GM18508 (cell line): ENCODE results near the gene PPP2R1A.

Source experiments
- ATAC-seq: cut with Tn5 transposase; IDR thresholded peaks from one replicate; pipeline ENCODE4 v1.9.1; 2021; ENCODE audit warnings: moderate number of reproducible peaks; ENCODE audit not compliant: insufficient read depth, unreplicated experiment

The PPP2R1A gene

DNA sequence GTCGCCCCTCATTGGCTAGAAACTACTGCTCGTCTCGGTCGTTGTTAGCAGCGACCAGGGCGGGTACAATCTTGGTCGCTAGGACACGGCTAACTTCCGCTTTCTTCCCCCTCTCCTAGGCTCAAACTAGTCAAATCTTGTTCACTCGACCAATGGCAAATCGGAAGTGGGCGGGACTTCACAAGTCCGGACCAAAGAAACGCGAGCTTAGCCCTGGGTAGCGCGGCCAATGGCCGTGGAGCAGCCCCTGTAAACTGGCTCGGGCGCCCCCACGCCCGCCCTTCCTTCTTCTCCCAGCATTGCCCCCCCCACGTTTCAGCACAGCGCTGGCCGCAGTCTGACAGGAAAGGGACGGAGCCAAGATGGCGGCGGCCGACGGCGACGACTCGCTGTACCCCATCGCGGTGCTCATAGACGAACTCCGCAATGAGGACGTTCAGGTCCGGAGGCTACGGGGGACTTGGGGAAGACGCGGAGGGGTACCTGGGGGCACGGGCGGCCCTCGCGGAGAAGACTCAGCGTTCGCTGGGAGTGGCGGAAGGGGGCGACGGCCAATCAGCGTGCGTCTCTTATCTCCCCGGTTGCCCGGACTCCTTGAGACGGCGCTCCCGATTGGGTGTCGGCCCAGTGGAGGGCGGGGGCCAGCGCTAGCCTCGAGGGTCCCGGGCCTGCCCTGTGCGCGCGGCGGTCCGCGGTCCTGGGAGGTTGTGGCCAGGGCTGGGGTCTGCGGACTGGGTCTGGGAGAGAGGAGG, at the start of gene PPP2R1A:
PPP2R1A (plus strand) TSS at position 318 of the 752 bp plus-strand sequence; CDS start at position 363, 45 bp downstream.
- ATAC-seq: peak; percentile 83

DNA sequence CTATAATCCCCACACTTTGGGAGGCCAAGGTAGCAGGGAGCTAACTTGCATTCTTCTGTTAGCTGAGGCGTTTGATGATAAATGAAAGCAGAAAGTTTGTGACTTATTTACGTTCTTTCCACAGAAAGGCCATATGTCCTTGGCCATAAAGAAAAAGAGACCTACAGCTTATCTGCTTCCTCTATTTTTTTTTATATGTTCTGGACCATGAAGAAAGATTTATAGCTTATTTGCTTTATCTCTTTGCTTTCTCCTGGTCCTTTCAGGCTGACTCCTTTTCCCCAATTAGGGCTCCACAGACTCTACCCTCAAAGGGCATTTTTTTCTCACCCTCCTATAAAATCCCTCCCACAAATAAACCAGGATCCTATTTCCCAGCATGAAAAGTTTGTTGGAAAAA, 48.6 kb upstream of the PPP2R1A start:
- no peak for ATAC-seq

DNA sequence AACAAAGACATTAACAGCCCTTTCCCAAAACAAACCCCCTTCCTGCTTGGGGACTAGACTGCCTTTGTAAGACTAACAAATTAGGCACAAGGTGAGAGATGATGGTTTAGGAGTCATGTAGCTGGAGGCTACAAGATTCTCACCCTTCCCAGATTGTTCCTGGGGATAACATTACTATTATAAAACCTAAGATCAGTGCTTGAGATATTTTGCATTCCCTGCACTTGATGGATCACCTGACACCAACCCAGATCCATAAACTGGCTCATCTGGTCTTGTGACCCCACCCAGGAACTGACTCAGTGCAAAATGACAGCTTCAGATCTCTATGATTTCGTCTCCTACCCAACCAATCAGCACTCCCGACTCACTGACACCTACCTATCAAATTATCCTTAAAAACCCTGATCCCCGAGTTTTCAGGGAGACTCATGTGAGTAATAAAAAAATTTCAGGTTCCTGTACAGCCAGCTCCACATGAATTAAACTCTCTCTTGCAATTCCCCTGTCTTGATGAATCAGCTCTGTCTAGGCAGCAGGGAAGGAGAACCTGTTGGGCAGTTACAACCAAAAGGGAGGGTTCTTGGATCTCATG, 47.8 kb upstream of the PPP2R1A start:
- ATAC-seq: no peak

DNA sequence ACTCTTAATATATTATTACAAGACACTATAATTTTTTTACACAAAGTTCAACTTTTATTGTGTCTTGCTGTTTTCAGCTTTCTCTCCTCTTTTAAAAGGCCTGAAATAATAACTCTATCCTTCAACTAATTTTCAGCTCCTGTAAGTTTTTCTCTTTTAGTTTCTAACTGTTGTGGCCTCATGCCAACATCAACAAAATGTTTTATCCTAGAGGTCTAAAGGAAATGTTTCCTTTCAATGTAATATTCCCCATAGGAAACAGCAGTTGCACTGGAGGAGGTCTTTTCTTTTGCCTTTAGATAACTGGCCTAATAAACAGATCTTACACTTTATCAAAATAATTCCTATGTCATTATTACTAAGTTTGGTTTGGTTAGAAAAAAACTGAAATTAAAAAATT, 41.6 kb upstream of the PPP2R1A start:
- no peak for ATAC-seq

DNA sequence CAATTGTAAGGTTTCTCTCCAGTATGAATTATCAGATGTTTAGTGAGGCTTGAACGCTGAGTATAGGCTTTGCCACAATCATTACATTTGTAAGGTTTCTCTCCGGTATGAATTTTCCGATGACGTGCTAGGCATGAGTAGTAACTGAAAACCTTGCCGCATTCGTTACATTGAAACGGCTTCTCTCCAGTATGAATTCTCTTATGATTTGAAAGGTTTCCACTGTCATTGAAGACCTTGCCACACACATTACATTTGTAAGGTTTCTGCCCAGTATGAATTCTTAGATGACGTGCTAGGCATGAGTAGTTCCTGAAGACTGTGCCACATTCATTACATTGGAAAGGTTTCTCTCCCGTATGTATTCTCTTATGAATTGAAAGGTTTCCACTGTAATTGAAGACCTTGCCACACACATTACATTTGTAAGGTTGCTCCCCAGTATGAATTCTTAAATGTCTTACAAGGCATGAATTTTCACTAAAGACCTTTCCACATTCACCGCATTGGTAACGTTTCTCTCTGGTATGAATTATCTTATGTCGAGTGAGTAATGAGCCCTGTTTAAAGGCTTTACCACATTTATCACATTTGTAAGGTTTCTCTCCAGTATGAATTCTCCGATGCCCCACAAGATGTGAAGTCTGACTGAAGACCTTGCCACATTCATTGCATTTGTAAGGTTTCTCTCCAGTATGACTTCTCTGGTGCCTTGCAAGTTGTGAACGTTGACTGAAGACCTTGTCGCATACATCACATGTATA, 34.1 kb upstream of the PPP2R1A start:
- no peak for ATAC-seq

DNA sequence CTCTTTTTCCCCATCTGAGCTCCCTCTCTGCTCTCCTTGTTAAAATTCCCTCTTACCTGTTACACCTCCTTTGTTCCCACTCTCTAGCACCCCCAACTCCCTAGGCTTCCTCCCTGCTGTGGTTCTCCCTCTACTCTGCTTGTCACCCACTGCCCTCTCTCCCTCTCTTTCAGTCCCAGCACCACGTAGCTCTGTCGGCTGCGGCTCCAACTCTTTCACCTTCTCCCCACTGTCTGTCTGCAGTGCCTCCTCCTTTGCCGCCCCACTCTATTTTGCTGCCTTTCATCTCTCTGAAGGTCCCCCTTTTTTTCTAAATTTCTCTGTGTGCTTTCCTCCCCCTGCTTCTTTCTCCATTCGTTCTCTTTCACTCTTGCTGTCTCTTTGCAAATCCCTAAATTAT, 19.5 kb upstream of the PPP2R1A start:
- ATAC-seq: no peak

DNA sequence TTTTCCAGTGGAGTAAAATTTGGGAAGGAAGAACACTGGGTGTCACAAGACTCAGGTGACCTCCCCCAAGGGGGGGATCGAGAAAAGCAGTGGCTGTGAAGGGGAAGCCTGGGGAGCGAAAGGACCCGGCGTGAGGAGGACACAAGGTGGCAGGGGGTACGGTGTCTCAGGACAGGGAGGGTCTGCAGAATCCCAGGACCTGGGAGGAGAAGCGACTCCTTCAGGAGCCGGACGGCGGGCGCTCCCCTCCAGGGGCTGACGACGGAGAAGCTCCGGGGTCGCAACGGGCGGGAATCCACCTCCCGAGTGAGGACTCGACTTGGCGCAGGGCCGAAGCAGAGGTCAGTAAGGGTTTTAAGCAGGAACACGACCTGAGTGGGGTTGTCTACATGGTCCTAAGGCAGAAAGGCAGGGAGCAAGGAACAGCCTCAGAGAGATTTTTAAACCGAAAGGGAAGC, 19.0 kb upstream of the PPP2R1A start:
- no peak for ATAC-seq

DNA sequence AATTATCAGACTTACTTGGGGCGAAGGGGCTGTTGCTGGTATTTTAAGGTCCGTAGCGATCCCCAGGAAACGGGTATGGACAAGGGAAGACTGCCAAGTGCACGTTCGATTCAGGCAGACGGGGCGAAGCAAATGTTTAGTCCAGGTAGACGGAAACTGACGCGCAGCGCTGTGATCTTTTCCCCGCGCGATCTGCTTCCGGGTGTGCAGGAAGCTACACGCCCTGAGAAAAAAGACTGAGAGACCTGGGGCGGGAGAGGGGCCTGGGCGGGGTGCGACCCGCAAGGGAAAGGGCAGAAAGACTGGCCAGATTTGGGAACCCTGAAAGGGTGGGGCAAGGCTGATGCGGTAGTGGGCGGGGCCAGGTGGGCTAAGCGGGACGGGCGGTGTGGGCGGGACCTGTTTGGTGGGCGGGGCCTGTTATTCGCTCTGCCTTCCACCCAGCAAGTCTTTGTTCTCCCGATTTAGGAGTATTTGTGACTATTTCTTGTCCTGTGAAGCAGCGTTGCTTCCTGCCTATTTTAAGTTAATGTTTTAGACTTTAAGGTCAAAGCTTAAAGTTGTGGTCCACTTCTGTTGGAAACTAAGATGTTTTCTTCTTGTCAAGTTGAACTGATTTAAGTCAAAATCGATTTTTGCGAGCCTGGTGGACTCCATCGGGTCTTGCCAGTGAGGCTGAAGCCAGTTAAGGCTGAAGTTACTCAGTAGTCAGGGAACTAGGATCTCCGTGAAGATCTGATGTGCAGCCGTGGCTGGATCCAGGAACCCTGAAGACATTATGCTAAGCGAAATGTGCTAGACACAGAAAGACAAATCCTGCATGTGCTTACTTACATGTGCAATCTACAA, 18.3 kb upstream of the PPP2R1A start, which contains the start of gene ZNF836:
ZNF836 (minus strand) TSS at position 301 of the 849 bp plus-strand sequence. CDS start 3,549 bp downstream, outside the sequence.
- no peak for ATAC-seq

DNA sequence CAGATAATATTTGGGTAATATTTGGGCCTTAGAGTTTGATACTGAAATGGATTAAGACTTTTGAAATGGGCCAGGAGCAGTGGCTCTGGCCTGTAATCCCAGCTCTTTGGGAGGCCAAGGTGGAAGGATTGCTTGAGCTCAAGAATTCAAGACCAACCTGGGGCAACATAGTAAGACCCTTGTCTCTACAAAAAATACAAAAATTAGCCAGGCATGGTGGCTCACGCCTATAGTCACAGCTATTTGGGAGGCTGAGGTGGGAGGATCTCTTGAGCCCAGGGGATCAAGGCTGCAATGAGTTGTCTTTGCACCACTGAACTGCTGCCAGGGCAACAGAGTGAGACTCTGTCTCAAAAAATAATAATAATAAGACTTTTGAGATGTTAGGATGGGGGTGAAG, 17.5 kb upstream of the PPP2R1A start:
- no peak for ATAC-seq

DNA sequence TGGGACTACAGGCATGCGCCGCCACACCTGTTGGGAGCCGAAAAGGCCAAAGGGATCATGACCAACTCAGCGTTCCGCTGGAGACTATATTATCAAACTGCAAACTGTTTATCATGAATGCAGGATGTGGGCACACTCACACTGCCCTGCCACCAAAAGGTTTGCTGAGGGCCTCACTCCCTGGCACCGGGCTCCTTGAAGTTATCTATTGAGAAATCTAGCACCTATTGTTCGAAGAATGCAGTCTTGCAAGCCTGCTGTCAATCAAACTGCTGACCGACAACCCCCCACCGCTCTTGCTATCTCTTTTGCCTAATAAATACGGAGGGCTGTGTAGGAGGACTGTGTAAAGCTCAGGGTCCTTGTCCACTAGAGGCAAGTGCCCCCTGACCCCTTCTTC, 13.3 kb upstream of the PPP2R1A start:
- ATAC-seq: no peak

DNA sequence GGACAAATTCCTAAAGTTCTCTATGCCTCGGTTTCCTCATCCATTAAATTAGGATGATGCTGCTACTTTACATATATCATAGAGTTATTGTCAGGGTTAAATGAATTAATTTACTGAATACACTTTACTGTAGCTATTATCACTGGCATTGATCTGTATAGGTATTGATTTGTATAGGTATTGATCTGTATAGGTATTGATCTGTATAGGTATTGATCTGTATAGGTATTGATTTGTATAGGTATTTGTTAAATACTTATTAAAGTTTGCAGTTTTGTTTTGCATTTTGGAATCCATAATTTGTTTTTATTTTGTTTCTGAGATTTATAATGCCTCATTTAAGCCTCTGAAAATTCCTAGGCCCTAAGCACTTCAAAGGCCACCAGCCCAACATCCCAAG, 2.4 kb upstream of the PPP2R1A start:
- no peak for ATAC-seq

DNA sequence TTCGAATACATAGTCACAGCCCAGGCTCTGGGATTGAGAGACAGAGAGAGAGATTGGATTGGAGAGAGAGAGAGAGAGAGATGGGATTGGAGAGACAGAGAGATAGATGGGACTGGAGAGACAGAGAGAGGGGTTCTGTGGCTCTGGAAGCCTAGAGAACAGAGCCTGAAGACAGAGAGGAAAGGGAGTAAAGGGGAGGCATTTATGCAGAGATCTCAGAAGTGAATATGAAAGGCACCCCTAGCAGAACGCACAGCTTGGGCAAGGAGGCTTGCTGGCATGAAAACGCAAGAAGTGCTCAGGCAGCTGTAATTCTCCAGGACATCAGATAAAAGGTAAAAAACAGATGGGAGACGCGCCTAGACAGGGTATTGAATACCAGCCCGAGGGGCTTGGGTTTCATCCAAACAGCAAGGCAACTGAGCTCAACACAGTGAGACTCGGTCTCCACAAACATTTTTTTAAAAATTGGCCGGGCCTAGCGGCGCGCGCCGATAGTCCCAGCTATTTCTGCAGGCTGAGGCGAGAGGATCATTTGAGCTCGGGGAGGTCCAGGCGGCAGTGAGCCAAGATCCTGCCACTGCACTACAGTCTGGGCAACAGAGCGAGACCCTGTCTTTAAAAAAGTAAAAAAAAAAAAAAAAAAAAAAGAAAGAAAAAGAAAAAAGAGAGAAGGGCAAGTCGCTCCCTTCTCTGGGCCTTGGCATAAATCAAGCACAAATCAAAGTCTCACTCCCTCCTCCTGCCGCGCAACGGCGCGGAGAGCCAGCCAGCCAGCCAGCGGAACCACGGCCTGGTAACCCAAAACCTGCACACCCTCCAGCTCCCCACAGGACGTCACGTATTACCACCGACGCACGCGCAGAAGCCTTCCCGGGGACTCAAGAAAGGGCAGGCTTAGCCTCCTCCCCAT, 774 bp upstream of the PPP2R1A start:
- peak; percentile 6 for ATAC-seq

DNA sequence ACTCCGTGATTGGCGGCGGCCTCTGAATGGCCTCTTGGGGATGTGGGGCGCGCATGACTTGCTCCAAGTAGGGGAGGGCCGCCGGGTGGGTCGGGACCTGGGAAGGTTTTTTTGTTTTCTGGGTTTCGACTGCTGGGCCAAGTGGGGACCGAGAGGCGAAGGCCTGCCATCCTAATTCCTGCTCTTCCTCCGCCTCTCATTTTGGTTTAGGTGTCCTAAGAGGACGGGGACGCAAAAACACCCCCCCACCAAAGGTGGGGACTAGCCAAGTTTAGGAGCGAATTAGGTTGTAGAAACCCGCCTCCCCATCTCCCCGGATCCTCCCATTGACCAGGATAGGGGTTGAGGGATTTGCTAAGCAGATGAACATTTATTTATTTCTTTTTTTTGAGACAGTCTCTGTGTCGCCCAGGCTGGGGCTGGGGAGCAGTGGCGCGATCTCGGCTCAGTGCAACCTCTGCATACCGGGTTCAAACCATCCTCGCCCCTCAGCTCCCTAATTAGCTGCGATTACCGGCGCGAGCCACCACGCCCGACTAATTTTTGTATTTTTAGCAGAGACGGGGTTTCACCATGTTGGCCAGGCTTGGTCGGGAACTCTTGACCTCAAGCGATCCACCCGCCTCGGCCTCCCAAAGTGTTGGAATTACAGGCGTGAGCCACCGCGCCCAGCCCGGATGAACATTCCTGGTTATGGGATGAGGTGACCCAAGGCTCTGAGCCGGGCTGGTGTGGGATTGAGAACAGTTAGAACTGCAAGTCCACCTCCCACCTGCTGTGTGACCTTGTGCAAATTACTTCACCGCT, 838 bp downstream of the PPP2R1A start:
- ATAC-seq: no peak

DNA sequence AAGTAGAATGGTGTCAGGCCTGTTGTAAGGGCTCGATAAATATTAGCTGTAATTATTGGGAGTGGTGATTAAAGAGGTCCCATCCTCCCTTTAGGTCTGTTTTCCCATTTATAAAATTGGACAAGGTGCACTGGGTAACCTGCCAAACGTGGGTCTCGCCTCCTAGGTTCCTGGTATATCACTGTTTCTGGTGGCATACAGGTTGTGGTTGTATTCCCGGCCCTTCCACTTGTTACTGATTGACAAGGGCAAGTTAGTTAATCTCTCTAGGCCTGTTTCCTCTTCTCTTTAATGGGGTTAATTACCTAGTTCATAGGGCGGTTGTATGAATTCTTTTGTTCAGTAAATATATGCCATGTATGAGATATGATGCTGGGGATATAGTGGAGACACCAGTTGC, 1.5 kb downstream of the PPP2R1A start:
- no peak for ATAC-seq

DNA sequence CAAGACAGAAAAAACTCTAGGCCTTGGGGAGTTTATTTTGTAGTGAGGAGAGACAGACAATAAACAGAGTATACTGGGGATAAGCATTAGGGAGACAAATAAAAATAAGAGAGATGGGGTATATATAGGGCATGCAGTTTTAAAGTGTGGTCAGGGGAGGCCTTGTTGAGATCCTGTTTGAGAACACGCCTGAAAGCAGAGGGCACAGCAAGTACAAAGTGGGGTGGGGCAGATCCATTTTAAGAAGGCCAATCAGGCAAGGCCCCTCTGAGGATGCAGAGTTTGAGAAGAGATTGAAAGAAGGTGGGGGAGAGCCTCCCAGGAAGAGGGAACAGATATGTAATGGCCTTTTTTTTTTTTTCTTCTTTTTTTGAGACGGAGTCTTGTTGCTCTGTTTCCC, 2.1 kb downstream of the PPP2R1A start:
- ATAC-seq: no peak

DNA sequence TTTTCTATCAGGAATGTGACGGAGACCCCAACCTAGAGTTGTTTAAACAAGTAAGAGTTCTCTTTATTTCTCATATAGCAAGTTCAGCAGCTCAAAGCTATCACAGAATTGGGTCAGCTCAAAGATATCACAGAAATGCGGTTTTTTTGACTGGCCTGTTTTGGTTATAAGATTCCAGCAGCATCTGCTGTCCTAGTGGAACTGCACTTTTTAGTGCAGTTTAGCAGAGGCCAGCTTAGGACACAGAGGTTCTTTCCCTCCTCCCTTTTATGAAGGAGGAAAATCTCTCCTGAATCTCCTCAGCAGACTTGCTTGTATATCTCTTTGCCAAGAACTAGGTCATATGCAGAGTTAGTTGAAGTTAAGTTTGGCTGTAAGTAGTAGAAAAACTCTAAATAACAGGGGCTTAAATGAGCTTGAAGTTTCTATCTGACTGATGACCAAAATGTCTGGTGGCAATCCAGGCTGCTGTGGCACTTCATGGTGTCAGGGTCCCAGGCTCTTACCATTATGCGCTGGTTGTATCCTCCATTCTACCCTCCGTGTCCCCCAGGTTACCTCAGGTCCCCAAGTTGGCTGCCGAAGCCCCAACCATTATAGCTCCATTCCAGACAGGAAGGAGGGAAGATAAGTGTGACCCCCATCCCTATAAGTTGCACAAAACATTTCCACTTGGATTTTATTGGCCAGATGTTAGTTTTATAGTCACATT, 6.6 kb downstream of the PPP2R1A start:
- no peak for ATAC-seq

DNA sequence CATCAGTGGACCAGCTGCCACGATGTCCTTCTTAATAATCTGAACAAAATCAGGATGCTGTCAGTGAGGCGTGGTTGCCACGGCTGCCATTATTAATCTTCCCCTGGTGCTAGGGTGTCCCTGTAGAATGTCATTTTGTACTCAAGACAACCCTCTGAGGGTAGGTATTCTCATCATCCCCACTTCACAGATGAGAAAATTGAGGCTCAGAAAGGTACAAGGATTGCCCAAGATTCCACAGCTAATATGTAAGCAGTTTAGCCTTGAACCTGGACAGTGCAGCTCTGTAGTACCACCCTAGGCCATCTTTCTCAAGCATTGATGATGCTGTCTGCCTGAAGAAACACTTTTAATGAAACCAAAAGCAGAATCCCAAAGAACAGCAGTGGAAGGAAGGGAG, 8.1 kb downstream of the PPP2R1A start:
- ATAC-seq: no peak

DNA sequence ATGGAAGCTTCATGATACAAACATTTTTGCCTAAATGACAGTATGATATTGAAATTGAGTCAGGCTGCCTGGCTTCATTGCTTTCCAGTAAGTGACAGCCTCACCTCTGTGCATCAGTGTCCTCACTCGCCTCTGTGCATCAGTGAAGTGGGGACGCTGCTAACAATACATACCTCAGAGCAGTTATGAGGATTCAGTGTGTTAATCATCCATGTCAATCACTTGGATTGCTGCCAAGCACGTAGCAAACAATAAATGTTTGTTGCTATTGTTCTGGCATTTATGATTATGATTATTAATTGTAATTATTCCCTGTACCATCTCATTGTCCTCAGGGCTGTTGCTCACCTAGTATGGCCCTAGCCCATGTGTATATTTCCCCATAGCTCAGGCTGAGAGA, 8.8 kb downstream of the PPP2R1A start:
- no peak for ATAC-seq
